ENCODE results near the gene ULK4.
"Not testable (repeated sequence)": the region's sequence is repeated elsewhere in the genome, so short reads cannot be mapped to it uniquely, and the experiment has no call there.

The ULK4 gene

DNA sequence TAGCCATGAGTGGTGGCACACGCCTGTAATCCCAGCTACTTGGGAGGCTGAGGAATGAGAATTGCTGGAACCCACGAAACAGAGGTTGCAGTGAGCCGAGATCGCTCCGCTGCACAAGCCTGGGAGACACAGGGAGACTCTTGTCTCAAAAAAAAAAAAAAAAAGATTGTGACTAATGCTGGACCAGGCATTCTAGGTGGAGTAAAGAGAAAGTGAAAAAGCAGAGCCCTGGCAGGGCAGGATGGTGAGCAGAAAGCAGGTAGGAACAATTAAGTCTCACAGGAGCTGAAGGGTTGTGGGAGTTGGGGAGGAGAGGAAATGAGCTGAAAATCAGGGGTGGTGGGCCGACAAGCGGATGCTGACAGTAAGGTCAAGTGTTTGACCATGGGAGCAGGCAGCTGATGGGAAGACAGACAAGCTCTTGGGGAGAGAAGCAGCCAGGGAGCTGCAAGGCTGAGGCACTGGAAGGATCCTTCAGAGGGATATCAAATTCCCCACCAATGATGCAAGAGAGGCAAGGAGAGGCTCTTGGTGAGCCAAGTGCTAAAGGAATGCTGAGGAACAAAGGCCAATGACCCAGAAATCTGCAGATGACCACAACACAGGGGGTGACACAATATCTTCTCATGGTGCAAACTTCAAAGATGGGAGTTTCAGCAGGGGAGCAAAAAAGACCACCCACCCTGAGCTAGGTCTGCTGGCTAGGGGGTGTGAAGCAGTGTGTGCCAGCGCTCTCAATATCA lies 251.1 kb downstream of the ULK4 start:
- no peak for DNase-seq (ENCODE audit: low read depth)
- TF ChIP-seq CTCF (IDR thresholded peaks at IDR 0.05; ENCODE audit: insufficient read depth, low read depth, low read length, missing control alignments), result no peak

GRCh38 chr3:41709213-41709612 lies 252.7 kb downstream of the ULK4 start:
- not testable (repeated sequence) for H3K4me3 ChIP-seq (ENCODE audit: low read depth, low read length); DNase-seq (ENCODE audit: low read depth)

More for the DNA sequence above, 251.1 kb downstream of the ULK4 start:
- H3K4me3 ChIP-seq (ENCODE audit: low read depth, low read length), result no peak overlapping the region

GRCh38 chr3:41708176-41708575 lies 253.7 kb downstream of the ULK4 start:
- TF ChIP-seq CTCF (IDR thresholded peaks at IDR 0.05; ENCODE audit: insufficient read depth, low read depth, low read length, missing control alignments), result no peak
- DNase-seq (ENCODE audit: low read depth), result no peak
- H3K4me3 ChIP-seq (ENCODE audit: low read depth, low read length), result no peak overlapping the region

GRCh38 chr3:41705893-41706292 lies 256.0 kb downstream of the ULK4 start:
- DNase-seq (ENCODE audit: low read depth), result no peak
- H3K4me3 ChIP-seq (ENCODE audit: low read depth, low read length), result no peak overlapping the region
- no peak for TF ChIP-seq CTCF (IDR thresholded peaks at IDR 0.05; ENCODE audit: insufficient read depth, low read depth, low read length, missing control alignments)

GRCh38 chr3:41701191-41701698 lies 260.7 kb downstream of the ULK4 start:
- no peak for TF ChIP-seq CTCF (IDR thresholded peaks at IDR 0.05; ENCODE audit: insufficient read depth, low read depth, low read length, missing control alignments)
- no peak for DNase-seq (ENCODE audit: low read depth)

DNA sequence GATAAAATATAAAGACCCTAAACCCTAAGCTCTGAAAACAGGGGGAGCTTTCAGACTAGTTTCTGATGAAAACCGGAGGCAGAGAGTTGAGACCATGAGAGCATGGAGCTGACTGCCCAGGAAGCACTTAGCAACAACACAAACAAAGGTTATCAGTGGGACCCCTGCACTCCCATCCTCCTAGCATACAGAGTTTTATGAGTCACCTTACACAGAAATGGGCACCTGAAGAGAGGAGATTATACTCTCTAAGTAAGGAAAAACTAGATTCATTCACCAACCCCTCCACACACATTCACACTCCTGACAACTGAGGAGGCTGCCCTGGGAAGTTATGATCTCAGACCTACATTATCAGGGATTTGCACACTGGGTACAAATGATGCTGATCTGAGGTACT lies 261.7 kb downstream of the ULK4 start:
- no peak overlapping the region for H3K4me3 ChIP-seq (ENCODE audit: low read depth, low read length)
- no peak for TF ChIP-seq CTCF (IDR thresholded peaks at IDR 0.05; ENCODE audit: insufficient read depth, low read depth, low read length, missing control alignments)
- DNase-seq (ENCODE audit: low read depth), result no peak

More at GRCh38 chr3:41701191-41701698, 260.7 kb downstream of the ULK4 start:
- H3K4me3 ChIP-seq (ENCODE audit: low read depth, low read length), result no peak overlapping the region

DNA sequence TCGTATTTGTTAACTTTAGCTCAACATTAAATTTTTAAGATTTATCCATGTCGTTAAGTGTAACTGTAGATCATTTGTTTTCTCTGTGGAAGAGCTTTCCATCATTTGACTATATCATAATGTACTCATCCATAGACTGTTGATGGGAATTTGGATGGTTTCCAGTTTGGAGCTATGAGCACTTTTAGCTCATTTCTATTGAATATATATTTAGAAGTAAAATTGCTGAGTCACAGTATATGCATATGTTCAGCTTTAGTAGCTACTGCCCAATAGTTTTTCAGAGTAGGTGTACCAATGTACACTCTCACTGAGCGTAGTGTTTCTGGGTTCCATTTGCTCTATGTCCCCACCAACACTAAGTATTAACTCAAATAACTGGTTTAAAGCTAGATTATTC lies 263.0 kb downstream of the ULK4 start:
- DNase-seq (ENCODE audit: low read depth), result no peak
- no peak for TF ChIP-seq CTCF (IDR thresholded peaks at IDR 0.05; ENCODE audit: insufficient read depth, low read depth, low read length, missing control alignments)
- no peak overlapping the region for H3K4me3 ChIP-seq (ENCODE audit: low read depth, low read length)
